ENCODE data around the gene COX18.

COX18 gene

GRCh38 chr4:73053974-73054480 lies 15.5 kb downstream of the COX18 start:
- TF ChIP-seq CTCF (IDR thresholded peaks at IDR 0.05; ENCODE audit: low read depth, low read length) (no peak), EZH2phosphoT487 (IDR thresholded peaks at IDR 0.05; ENCODE audit: low read depth) (no peak)
- Histone ChIP-seq H3K27me3 (ENCODE audit: low read depth, low read length) (no peaks in the 10 kb centered on the region), H4K20me1 (ENCODE audit: insufficient read depth, low read length) (no peaks in the 10 kb centered on the region), H3K4me2 (ENCODE audit: low read length) (no peak overlapping the region), H3K27ac (ENCODE audit: low read length) (no peak overlapping the region), H3K9ac (ENCODE audit: low read length) (no peak overlapping the region), H2AFZ (ENCODE audit: low read depth, low read length) (no peak overlapping the region), H3K9me3 (ENCODE audit: insufficient read depth, low read length) (no peaks in the 10 kb centered on the region), H3K36me3 (replicated peaks; ENCODE audit: low read depth, low read length) (peaks cover 37% of the 10 kb centered on the region), H3K4me1 (ENCODE audit: low read length) (peaks cover 16% of the 10 kb centered on the region), H3K4me3 (ENCODE audit: low read length) (no peak overlapping the region), H3K79me2 (ENCODE audit: low read length) (no peaks in the 10 kb centered on the region)

GRCh38 chr4:73053076-73053475 lies 16.4 kb downstream of the COX18 start:
- TF ChIP-seq CTCF (IDR thresholded peaks at IDR 0.05; ENCODE audit: low read depth, low read length): no peak
- no peak for TF ChIP-seq EZH2phosphoT487 (IDR thresholded peaks at IDR 0.05; ENCODE audit: low read depth)
- no peak overlapping the region for H3K4me3 ChIP-seq (ENCODE audit: low read length)
- peaks cover 16% of the 10 kb centered on the region for H3K4me1 ChIP-seq (ENCODE audit: low read length)
- H3K79me2 ChIP-seq (ENCODE audit: low read length): no peaks in the 10 kb centered on the region
- no peak overlapping the region for H2AFZ ChIP-seq (ENCODE audit: low read depth, low read length)
- no peak overlapping the region for H3K27ac ChIP-seq (ENCODE audit: low read length)
- H3K27me3 ChIP-seq (ENCODE audit: low read depth, low read length): no peaks in the 10 kb centered on the region
- H3K4me2 ChIP-seq (ENCODE audit: low read length): no peak overlapping the region
- peaks cover 29% of the 10 kb centered on the region for H3K36me3 ChIP-seq (replicated peaks; ENCODE audit: low read depth, low read length)
- H3K9me3 ChIP-seq (ENCODE audit: insufficient read depth, low read length): no peaks in the 10 kb centered on the region
- no peak overlapping the region for H3K9ac ChIP-seq (ENCODE audit: low read length)
- no peaks in the 10 kb centered on the region for H4K20me1 ChIP-seq (ENCODE audit: insufficient read depth, low read length)

GRCh38 chr4:73051625-73052024 lies 17.9 kb downstream of the COX18 start:
- H3K9me3 ChIP-seq (ENCODE audit: insufficient read depth, low read length): no peaks in the 10 kb centered on the region
- H3K4me2 ChIP-seq (ENCODE audit: low read length): no peak overlapping the region
- H3K36me3 ChIP-seq (replicated peaks; ENCODE audit: low read depth, low read length): peaks cover 26% of the 10 kb centered on the region
- no peak overlapping the region for H2AFZ ChIP-seq (ENCODE audit: low read depth, low read length)
- TF ChIP-seq EZH2phosphoT487 (IDR thresholded peaks at IDR 0.05; ENCODE audit: low read depth): no peak
- TF ChIP-seq CTCF (IDR thresholded peaks at IDR 0.05; ENCODE audit: low read depth, low read length): no peak
- H3K4me3 ChIP-seq (ENCODE audit: low read length): no peak overlapping the region
- no peak overlapping the region for H3K9ac ChIP-seq (ENCODE audit: low read length)
- no peaks in the 10 kb centered on the region for H3K79me2 ChIP-seq (ENCODE audit: low read length)
- H3K27me3 ChIP-seq (ENCODE audit: low read depth, low read length): no peaks in the 10 kb centered on the region
- no peak overlapping the region for H3K27ac ChIP-seq (ENCODE audit: low read length)
- peaks cover 16% of the 10 kb centered on the region for H3K4me1 ChIP-seq (ENCODE audit: low read length)
- no peaks in the 10 kb centered on the region for H4K20me1 ChIP-seq (ENCODE audit: insufficient read depth, low read length)

GRCh38 chr4:73045879-73046278 lies 23.6 kb downstream of the COX18 start:
- H3K4me2 ChIP-seq (ENCODE audit: low read length): no peak overlapping the region
- H3K4me1 ChIP-seq (ENCODE audit: low read length): no peaks in the 10 kb centered on the region
- no peaks in the 10 kb centered on the region for H3K79me2 ChIP-seq (ENCODE audit: low read length)
- no peak overlapping the region for H3K27ac ChIP-seq (ENCODE audit: low read length)
- no peaks in the 10 kb centered on the region for H3K27me3 ChIP-seq (ENCODE audit: low read depth, low read length)
- H3K4me3 ChIP-seq (ENCODE audit: low read length): no peak overlapping the region
- H2AFZ ChIP-seq (ENCODE audit: low read depth, low read length): no peak overlapping the region
- no peaks in the 10 kb centered on the region for H4K20me1 ChIP-seq (ENCODE audit: insufficient read depth, low read length)
- TF ChIP-seq EZH2phosphoT487 (IDR thresholded peaks at IDR 0.05; ENCODE audit: low read depth) (no peak), CTCF (IDR thresholded peaks at IDR 0.05; ENCODE audit: low read depth, low read length) (no peak)
- no peaks in the 10 kb centered on the region for H3K9me3 ChIP-seq (ENCODE audit: insufficient read depth, low read length)
- no peak overlapping the region for H3K9ac ChIP-seq (ENCODE audit: low read length)
- no peaks in the 10 kb centered on the region for H3K36me3 ChIP-seq (replicated peaks; ENCODE audit: low read depth, low read length)
